Hepatocyte (in vitro differentiated cells): ENCODE measurements around the gene G6PC1.
"Not testable (repeated sequence)": the region's sequence is repeated elsewhere in the genome, so short reads cannot be mapped to it uniquely, and the experiment has no call there.

Experiments used
- EZH2 ChIP-seq: fragments of 200-600 bp; sonication (generic); IDR thresholded peaks from 2 replicates; pipeline ENCODE4 v1.6.1; 2016; ENCODE audit warnings: antibody characterized with exemption, mild to moderate bottlenecking, borderline replicate concordance
- EZH2phosphoT487 ChIP-seq: fragments of 200-600 bp; sonication (generic); IDR thresholded peaks from one replicate; pipeline ENCODE4 v1.6.1; 2018; ENCODE audit warnings: antibody characterized with exemption, mild to moderate bottlenecking, low read depth, moderate library complexity; ENCODE audit not compliant: unreplicated experiment, severe bottlenecking
- TF ChIP-seq, protein P1 (sequence below): fragments of 200-600 bp; sonication (generic); IDR thresholded peaks from 2 replicates; pipeline ENCODE4 v1.5.1; 2016; ENCODE audit warnings: antibody characterized with exemption, mild to moderate bottlenecking; ENCODE audit not compliant: poor library complexity

DNA sequence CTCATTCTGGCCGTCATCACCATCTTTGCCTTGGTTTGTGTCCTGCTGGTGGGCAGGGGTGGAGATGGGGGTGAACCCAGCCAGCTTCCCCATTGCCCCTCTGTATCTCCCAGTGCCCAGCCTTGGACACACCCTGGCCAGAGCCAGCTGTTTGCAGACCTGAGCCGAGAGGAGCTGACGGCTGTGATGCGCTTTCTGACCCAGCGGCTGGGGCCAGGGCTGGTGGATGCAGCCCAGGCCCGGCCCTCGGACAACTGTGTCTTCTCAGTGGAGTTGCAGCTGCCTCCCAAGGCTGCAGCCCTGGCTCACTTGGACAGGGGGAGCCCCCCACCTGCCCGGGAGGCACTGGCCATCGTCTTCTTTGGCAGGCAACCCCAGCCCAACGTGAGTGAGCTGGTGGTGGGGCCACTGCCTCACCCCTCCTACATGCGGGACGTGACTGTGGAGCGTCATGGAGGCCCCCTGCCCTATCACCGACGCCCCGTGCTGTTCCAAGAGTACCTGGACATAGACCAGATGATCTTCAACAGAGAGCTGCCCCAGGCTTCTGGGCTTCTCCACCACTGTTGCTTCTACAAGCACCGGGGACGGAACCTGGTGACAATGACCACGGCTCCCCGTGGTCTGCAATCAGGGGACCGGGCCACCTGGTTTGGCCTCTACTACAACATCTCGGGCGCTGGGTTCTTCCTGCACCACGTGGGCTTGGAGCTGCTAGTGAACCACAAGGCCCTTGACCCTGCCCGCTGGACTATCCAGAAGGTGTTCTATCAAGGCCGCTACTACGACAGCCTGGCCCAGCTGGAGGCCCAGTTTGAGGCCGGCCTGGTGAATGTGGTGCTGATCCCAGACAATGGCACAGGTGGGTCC lies 49.0 kb upstream of the G6PC1 start:
- not testable (repeated sequence) for TF ChIP-seq EZH2phosphoT487, EZH2
- TF ChIP-seq, protein P1, sequence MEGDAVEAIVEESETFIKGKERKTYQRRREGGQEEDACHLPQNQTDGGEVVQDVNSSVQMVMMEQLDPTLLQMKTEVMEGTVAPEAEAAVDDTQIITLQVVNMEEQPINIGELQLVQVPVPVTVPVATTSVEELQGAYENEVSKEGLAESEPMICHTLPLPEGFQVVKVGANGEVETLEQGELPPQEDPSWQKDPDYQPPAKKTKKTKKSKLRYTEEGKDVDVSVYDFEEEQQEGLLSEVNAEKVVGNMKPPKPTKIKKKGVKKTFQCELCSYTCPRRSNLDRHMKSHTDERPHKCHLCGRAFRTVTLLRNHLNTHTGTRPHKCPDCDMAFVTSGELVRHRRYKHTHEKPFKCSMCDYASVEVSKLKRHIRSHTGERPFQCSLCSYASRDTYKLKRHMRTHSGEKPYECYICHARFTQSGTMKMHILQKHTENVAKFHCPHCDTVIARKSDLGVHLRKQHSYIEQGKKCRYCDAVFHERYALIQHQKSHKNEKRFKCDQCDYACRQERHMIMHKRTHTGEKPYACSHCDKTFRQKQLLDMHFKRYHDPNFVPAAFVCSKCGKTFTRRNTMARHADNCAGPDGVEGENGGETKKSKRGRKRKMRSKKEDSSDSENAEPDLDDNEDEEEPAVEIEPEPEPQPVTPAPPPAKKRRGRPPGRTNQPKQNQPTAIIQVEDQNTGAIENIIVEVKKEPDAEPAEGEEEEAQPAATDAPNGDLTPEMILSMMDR = not testable (repeated sequence)
